Measurements from ENCODE around the gene UROS. TPM values are rescaled to one million over a fixed set of nuclear protein-coding genes. Genes with fewer than 3 reads are reported as not detected.
A peak's percentile ranks its signal among the peaks of the same experiment; 100 is the strongest.

The UROS gene
- total and polyA plus RNA-seq, 10 of the 15 experiments (the other 5 are each of a cell fraction or from before 2014, with no cell fraction given) = 4.3 to 112 (median 64.5) TPM

- TF ChIP-seq PRDM15 (CRISPR knock-in tag; IDR thresholded peaks at IDR 0.05) (no peak), CREB1 (IDR thresholded peaks at IDR 0.05; ENCODE audit: low read depth) (peak; percentile 59; the same call in 1 of the 2 replicates), CBX5 (IDR thresholded peaks at IDR 0.05; ENCODE audit: low read depth) (no peak), ESRRA (IDR thresholded peaks at IDR 0.05; ENCODE audit: low read length) (no peak), ZNF384 (IDR thresholded peaks at IDR 0.05; ENCODE audit: borderline replicate concordance, low read depth, low read length) (no peak), RELA (IDR thresholded peaks at IDR 0.05; ENCODE audit: borderline replicate concordance, partially characterized antibody) (peak; percentile 78), TARDBP (IDR thresholded peaks at IDR 0.05; ENCODE audit: borderline replicate concordance) (no peak), ZNF24 (IDR thresholded peaks at IDR 0.05) (no peak), NR2C1 (IDR thresholded peaks at IDR 0.05) (peak; percentile 98), CREM (IDR thresholded peaks at IDR 0.05; ENCODE audit: low read depth) (no peak), CHD2 (IDR thresholded peaks at IDR 0.05; ENCODE audit: borderline replicate concordance, low read depth, low read length) (no peak), RAD21 (IDR thresholded peaks at IDR 0.05; ENCODE audit: insufficient read depth, low read depth, low read length) (no peak), KLF5 (IDR thresholded peaks at IDR 0.05; ENCODE audit: partially characterized antibody) (peak; percentile 100), TCF7 (IDR thresholded peaks at IDR 0.05; ENCODE audit: borderline replicate concordance) (no peak), RB1 (IDR thresholded peaks at IDR 0.05; ENCODE audit: borderline replicate concordance) (0 out of 2 replicates have a peak, but pooled peaks have one; percentile 64), POLR2AphosphoS5 (IDR thresholded peaks at IDR 0.05; ENCODE audit: low read length) (peak; percentile 89), EGR1 (IDR thresholded peaks at IDR 0.05; ENCODE audit: borderline replicate concordance in 1 of 2, low read depth in 2 of 2, low read length in 2 of 2) (peak; percentile 34 to 90), POLR2AphosphoS2 (IDR thresholded peaks at IDR 0.05; ENCODE audit: low read depth, low read length) (peak; percentile 86; the same call in 1 of the 2 replicates), RAD51 (IDR thresholded peaks at IDR 0.05) (no peak), ZSCAN29 (IDR thresholded peaks at IDR 0.05) (no peak), RCOR1 (conservative IDR thresholded peaks at IDR 0.05; ENCODE audit: low read depth, low read length) (no peak), RBBP5 (conservative IDR thresholded peaks at IDR 0.05) (no peak)
- TF ChIP-seq, protein P1, sequence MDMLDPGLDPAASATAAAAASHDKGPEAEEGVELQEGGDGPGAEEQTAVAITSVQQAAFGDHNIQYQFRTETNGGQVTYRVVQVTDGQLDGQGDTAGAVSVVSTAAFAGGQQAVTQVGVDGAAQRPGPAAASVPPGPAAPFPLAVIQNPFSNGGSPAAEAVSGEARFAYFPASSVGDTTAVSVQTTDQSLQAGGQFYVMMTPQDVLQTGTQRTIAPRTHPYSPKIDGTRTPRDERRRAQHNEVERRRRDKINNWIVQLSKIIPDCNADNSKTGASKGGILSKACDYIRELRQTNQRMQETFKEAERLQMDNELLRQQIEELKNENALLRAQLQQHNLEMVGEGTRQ (IDR thresholded peaks at IDR 0.05; ENCODE audit: borderline replicate concordance, low read depth, low read length) = no peak
- TF ChIP-seq, protein P2, sequence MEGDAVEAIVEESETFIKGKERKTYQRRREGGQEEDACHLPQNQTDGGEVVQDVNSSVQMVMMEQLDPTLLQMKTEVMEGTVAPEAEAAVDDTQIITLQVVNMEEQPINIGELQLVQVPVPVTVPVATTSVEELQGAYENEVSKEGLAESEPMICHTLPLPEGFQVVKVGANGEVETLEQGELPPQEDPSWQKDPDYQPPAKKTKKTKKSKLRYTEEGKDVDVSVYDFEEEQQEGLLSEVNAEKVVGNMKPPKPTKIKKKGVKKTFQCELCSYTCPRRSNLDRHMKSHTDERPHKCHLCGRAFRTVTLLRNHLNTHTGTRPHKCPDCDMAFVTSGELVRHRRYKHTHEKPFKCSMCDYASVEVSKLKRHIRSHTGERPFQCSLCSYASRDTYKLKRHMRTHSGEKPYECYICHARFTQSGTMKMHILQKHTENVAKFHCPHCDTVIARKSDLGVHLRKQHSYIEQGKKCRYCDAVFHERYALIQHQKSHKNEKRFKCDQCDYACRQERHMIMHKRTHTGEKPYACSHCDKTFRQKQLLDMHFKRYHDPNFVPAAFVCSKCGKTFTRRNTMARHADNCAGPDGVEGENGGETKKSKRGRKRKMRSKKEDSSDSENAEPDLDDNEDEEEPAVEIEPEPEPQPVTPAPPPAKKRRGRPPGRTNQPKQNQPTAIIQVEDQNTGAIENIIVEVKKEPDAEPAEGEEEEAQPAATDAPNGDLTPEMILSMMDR (IDR thresholded peaks at IDR 0.05 in 2 of 3, conservative IDR thresholded peaks at IDR 0.05 in 1 of 3; ENCODE audit: control insufficient read depth in 2 of 3, extremely low read depth in 1 of 3, insufficient read depth in 1 of 3, low read depth in 3 of 3, low read length in 3 of 3) = no peak
- TF ChIP-seq, protein P3, sequence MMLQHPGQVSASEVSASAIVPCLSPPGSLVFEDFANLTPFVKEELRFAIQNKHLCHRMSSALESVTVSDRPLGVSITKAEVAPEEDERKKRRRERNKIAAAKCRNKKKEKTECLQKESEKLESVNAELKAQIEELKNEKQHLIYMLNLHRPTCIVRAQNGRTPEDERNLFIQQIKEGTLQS (IDR thresholded peaks at IDR 0.05; ENCODE audit: borderline replicate concordance, extremely low read depth, low read depth, low read length) = no peak
Measured at GRCh38 chr10:125822878-125823662, at the start of gene UROS, which contains the start of gene BCCIP (continued).

Data from GM12878 (cell line).